OCI-LY3 (cell line): ENCODE data around the gene ANKRD31.

ENCODE experiments used
- CTCF ChIP-seq: fragments of 200-600, 300-600 bp; sonication (generic); IDR thresholded peaks from 2 replicates; pipeline ENCODE4 v1.5.1; 2014; ENCODE audit warnings: antibody characterized with exemption, low read length, low read depth
- EZH2phosphoT487 ChIP-seq: fragments of 200-600 bp; shearing (Covaris generic); IDR thresholded peaks from 2 replicates; pipeline ENCODE4 v1.6.1; 2018; ENCODE audit warnings: antibody characterized with exemption, mixed run types, low read depth

GRCh38 chr5:75072061-75072460, 164.6 kb downstream of the ANKRD31 start:
- TF ChIP-seq CTCF (no peak), EZH2phosphoT487 (no peak)
